Spinal cord (tissue), 10 donors: Measurements from ENCODE around the gene SEMA3G. TPM values are rescaled to one million over a fixed set of nuclear protein-coding genes. Genes with fewer than 3 reads are reported as not detected.
A peak's percentile ranks its signal among the peaks of the same experiment; 100 is the strongest.

Experiments used
- DNase-seq, 6 donors: peaks; one replicate each; pipeline versions ENCODE4 v3.0.0 to v3.0.0-alpha.2; 2013 to 2015; ENCODE audit warnings: low spot score in 6 of 6, low read depth in 4 of 6
- H3K27ac ChIP-seq: one replicate; pipeline ENCODE4 v1.5.1; 2013; ENCODE audit warnings: low read depth, low read length, control low read depth
- H3K27me3 ChIP-seq: one replicate; pipeline ENCODE4 v1.6.1; 2013; ENCODE audit warnings: low read length; ENCODE audit not compliant: control insufficient read depth, insufficient read depth
- H3K36me3 ChIP-seq: one replicate; pipeline ENCODE4 v1.6.1; 2013; ENCODE audit warnings: low read length; ENCODE audit not compliant: control insufficient read depth, insufficient read depth
- H3K4me1 ChIP-seq: one replicate; pipeline ENCODE4 v1.6.1; 2013; ENCODE audit warnings: low read length; ENCODE audit not compliant: control insufficient read depth, insufficient read depth
- H3K4me3 ChIP-seq: one replicate; pipeline ENCODE4 v1.5.1; 2013; ENCODE audit warnings: low read depth, low read length, control low read depth
- H3K9me3 ChIP-seq: one replicate; pipeline ENCODE4 v1.6.1; 2013; ENCODE audit warnings: low read length; ENCODE audit not compliant: control insufficient read depth, insufficient read depth
- WGBS: methylation state at CpG from one replicate; pipeline ENCODE4 v1.1.5; 2013; ENCODE audit warnings: missing lambda C conversion rate; ENCODE audit not compliant: insufficient coverage; 5-methylcytosine and 5-hydroxymethylcytosine counted together
- polyA plus RNA-seq, 2 donors: library from polyadenylated mRNA; unstranded; fragments of 120-200 nt; gene quantifications; one replicate each; pipeline ENCODE4 v1.2.1, GENCODE V29; 2013; ENCODE audit not compliant: insufficient read length in 2 of 2
- total RNA-seq, 2 donors: library from RNA; depleted of rRNA in 1 of 2; stranded (reverse); fragments of 120-200 nt in 1 of 2; fragments of >200 nt in 1 of 2; gene quantifications; one replicate each; pipeline versions ENCODE4 v1.2.3 to v1.2.4, GENCODE V29; 2013 to 2014
- donor health status: healthy.

The SEMA3G gene
- total and polyA plus RNA-seq, 4 donors = 6.3 to 26.6 (median 18.9) TPM

DNA sequence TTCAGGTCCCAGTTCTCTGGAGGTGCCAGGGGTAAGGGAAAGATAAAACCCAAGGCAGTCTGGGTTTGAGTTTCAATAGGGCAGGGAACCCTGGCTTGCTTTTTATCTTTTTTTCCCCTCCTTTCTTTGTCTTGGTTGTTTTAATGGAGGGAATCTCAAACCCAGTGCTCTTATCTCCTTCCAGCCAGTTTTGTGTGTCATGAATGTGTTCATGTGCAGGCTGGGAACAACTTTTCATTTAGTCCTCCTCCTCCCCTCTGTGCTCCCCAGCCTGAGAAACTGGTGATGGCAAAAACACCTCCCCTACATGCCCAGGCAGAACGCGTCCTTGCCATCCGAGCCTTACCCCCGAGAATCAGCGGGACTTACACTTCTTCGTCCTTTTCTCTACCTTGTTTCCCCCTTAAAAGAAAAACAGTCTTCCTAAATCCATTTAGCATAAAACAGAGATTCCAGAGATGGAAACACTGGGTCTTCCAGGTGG lies 10.9 kb downstream of the SEMA3G start:
- H3K36me3 ChIP-seq = peaks cover 2% of the 10 kb centered on the region
- H3K27me3 ChIP-seq = no peaks in the 10 kb centered on the region
- H3K9me3 ChIP-seq = no peaks in the 10 kb centered on the region
- peak in 1 of 6 donors; percentile 6 for DNase-seq
- no peak overlapping the region for H3K4me3 ChIP-seq
- peaks cover 48% of the 10 kb centered on the region for H3K4me1 ChIP-seq
- H3K27ac ChIP-seq = no peak overlapping the region
- WGBS = 83% methylated on average over 6 of the region's 6 CpGs

DNA sequence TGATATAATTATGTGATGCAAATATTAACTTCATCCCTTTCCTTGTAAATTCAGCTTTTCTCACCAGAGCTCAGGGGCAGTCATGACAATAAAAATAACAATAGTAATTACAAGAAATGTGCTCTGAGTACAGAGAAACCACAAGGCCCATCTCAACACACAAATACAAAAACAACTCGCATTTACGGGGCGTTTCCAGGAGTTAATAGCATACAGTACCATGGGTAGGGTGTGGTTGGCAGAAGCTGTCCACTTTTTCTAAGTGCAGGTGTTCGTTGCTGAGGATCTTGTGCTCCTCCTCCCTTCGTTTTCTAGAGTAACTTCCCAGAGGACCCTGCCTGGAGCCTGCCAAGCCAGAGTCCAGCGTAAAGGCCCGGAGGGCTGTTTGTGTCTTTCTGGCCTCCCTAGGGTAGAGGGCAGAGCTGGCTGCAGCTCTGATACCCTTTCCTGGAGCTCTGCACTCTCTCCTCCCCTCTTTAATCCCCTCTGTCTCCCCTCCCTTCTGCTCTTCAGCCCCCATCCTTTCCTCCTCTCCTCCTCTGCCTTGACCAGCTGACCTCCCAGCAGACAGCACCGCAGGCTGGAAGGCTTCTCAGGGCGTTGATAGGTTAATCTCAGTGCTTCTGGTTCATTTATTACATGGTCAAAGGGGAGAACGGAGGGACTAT lies 11.4 kb downstream of the SEMA3G start:
- H3K9me3 ChIP-seq = no peaks in the 10 kb centered on the region
- H3K4me3 ChIP-seq = no peak overlapping the region
- WGBS = 55% methylated on average over 6 of the region's 10 CpGs
- DNase-seq = peak in 1 of 6 donors; percentile 68
- peak overlapping the region; percentile 36 for H3K27ac ChIP-seq
- no peaks in the 10 kb centered on the region for H3K27me3 ChIP-seq
- peaks cover 48% of the 10 kb centered on the region for H3K4me1 ChIP-seq
- peaks cover 2% of the 10 kb centered on the region for H3K36me3 ChIP-seq

DNA sequence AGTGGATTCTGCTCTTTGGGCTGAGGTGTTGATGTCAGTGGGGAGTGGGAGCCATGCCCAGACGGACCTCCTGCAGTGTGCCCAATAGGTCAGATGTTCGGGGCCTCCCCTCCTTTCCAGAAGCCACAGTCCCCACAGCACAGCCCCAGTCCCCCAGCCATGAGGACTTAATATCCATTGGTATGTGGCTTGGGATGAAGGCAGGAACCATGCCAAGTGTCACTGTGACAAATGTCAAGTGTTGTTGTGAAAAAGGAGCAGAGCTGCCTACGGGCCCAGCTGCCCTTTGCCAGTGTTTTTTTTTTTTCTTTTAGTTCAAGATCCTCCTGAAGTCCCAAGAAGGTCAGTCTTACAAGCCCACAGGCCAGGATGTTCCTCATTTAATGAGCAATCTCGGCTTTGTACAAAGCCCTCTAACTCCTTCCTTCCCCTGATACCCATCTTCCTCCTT lies 12.2 kb downstream of the SEMA3G start:
- Histone ChIP-seq H3K4me1 (peaks cover 48% of the 10 kb centered on the region), H3K4me3 (no peak overlapping the region), H3K27me3 (no peaks in the 10 kb centered on the region), H3K27ac (peak overlapping the region; percentile 36), H3K36me3 (no peaks in the 10 kb centered on the region), H3K9me3 (no peaks in the 10 kb centered on the region)
- WGBS = 50% methylated on average over 1 of the region's 4 CpGs
- DNase-seq = peak in 1 of 6 donors; percentile 52

DNA sequence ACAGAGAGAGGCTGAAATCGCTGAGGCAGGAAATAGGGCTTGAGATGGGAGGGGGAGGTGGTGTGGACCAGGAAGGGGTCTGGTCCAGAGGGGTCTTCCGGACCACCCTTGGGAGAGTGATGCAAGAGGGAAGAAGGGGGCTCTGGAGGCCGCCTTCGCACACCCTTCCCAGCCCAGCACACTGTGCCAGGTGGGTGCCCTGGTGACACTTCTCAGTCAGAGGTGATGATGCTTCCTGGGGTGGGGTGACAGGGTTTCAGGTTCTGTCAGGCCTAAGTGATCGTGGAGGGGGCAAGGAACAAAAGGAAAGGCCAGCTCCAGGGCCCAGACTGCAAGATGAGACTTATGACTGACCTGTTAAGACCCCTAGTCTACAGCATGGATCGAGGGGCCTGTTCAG lies 12.7 kb downstream of the SEMA3G start:
- Histone ChIP-seq H3K27ac (peak overlapping the region; percentile 13), H3K4me1 (peaks cover 45% of the 10 kb centered on the region), H3K9me3 (no peaks in the 10 kb centered on the region), H3K27me3 (no peaks in the 10 kb centered on the region), H3K36me3 (no peaks in the 10 kb centered on the region), H3K4me3 (no peak overlapping the region)
- WGBS = 81% methylated on average over 6 of the region's 6 CpGs
- DNase-seq = no peak

DNA sequence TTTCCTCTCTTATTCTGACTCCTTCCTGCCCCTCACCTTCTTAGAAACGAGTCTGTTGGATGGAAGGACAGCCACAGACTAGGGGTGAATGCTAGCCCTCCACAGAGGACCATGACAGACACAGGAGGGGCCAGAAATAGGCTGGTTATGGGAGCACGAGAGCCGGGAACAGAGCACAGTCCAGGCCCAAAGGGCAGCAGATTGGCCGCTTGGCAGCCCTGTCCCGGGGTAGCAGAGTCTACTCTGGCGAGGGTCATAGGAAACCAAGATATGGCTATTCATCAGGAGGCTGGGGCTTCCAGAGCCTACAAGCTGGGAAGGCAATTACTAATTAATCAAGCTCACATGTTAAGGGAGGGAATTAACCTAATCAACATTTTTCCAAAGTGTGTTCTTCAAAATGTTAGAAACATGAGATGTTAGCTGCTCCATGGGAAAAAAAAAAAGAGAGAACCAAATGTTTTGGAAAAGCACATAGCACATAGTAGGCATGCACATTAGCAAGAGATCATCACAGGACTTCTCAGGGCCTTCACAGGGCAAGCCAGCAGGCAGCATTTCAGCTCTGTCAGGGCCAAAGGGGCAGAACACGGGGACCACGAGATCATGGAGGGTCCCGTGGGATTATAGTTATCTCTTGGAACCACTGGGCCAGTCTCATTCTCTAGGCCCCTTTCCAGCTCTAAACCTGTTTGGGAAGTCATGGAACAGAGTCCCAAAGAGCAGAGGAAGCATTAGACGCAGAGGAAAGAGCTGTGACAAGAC lies 13.3 kb downstream of the SEMA3G start:
- DNase-seq = no peak
- no peak overlapping the region for H3K4me3 ChIP-seq
- 85% methylated on average over 10 of the region's 10 CpGs for WGBS
- no peaks in the 10 kb centered on the region for H3K27me3 ChIP-seq
- no peaks in the 10 kb centered on the region for H3K9me3 ChIP-seq
- H3K4me1 ChIP-seq = peaks cover 41% of the 10 kb centered on the region
- H3K27ac ChIP-seq = no peak overlapping the region
- no peaks in the 10 kb centered on the region for H3K36me3 ChIP-seq

DNA sequence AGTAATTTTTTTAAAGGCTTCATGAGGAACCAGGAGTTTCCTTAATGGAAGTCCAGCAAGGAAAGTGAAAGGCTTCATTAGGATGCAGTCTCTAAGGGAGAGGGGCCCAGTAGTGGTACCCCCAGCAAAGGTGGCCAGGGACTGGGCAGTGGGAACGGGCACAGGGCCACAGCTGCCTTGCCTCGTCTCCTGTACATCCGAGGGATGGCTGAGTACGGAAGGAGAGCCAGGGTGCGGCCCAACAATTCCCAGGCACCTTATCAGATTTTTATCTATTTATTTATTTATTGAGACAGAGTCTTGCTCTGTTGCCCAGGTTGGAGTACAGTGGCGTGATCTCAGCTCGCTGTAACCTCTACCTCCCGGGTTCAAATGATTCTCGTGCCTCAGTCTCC lies 14.5 kb downstream of the SEMA3G start:
- Histone ChIP-seq H3K36me3 (no peaks in the 10 kb centered on the region), H3K27me3 (no peaks in the 10 kb centered on the region), H3K27ac (no peak overlapping the region), H3K4me3 (no peak overlapping the region), H3K9me3 (no peaks in the 10 kb centered on the region), H3K4me1 (peaks cover 39% of the 10 kb centered on the region)
- no peak for DNase-seq
- WGBS = 100% methylated on average over 4 of the region's 9 CpGs

DNA sequence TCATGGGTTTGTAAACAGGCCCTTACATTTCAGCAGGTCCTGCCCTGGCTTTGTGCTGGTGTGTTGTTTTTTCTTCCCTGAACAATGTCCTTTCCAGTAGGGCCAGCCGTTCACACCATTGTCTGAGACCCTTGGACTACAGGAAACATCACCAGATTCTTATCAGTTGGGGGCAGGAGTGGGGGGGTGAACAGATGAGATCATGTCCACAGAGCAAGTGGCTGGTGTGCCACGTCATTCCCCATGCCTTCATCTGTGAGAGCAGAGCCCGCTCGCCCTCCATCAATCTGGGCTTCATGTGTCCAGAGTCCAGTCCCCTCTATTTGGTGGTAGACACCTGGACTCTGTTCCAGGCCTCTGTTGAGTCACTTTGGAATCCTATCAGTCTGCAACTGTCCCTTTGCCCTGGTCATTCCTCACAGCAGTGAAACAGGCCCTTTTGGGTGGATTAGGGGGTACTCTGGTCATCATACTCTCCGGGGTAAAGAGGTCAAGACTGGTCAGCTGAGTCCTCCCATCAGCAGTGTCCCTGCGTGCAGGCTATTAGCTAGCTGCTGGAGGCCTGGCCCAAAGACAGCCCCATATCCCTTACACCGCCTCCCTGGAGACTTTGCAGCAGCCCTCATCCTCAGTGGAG lies 15.0 kb downstream of the SEMA3G start:
- peaks cover 36% of the 10 kb centered on the region for H3K4me1 ChIP-seq
- no peak overlapping the region for H3K27ac ChIP-seq
- 64% methylated on average over 5 of the region's 7 CpGs for WGBS
- H3K27me3 ChIP-seq = no peaks in the 10 kb centered on the region
- H3K4me3 ChIP-seq = no peak overlapping the region
- no peaks in the 10 kb centered on the region for H3K9me3 ChIP-seq
- no peak for DNase-seq
- H3K36me3 ChIP-seq = no peaks in the 10 kb centered on the region

DNA sequence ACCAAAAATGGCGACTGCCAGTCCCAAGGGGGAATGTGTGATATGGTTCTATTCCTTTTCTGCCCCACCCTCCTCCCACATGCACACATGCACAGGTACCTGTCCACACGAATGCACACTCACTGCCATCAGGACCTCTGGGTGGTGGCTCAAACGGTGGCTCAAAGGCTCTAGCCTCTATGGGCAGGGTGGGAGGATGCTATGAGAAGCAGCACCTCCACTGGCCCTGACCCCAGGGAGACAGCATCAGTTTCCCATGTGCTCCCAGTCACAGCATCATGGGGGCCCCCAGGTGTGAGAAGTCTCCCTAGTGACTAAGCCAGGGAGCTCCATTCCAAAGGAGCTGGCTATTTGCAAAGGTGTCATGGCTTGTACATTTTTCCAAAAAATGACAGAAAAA lies 15.9 kb downstream of the SEMA3G start:
- Histone ChIP-seq H3K36me3 (no peaks in the 10 kb centered on the region), H3K9me3 (no peaks in the 10 kb centered on the region), H3K4me1 (peaks cover 30% of the 10 kb centered on the region), H3K27me3 (no peaks in the 10 kb centered on the region), H3K27ac (no peak overlapping the region), H3K4me3 (no peak overlapping the region)
- WGBS = 40% methylated on average over 1 of the region's 3 CpGs
- DNase-seq = no peak

DNA sequence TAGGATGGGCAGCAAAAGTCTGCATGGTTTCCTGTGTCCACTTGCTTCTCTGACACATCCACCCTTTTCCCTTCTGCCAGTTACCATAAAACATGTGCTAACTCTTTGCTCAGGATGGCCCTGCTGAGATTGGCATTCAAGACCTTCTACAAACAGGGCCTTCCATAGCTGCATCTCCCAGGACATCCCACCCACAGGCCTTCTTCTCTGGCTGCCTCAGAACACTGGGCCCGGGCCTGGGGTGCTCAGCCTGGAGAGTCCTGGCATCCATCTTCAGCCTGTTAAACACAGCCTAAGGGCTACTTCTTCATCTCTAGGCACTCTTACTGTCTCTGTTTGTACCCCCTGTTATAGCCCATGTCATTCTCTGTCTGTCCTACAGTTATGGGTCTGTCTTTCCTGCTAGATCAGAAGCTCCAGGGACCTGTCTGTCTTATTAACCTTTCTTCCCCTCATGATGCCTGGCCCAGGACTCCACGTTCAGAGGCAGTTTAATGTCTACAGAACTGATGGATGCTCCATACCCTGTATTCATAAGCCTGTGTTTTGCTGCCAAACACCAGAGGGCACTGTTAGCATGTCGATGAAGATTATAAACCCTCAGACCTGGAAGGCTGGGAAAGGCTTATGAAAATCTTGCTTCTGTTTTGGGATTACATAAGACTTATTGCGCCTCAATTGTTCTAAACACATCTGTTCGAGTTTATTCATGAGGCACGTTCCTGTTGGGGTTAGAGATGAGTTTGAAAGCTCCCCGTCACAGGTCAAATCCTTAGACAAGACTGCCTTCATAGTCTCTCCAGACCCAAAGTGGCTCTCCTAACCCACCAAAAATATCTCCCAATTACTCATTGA lies 16.5 kb downstream of the SEMA3G start:
- H3K27ac ChIP-seq = no peak overlapping the region
- no peaks in the 10 kb centered on the region for H3K27me3 ChIP-seq
- no peak overlapping the region for H3K4me3 ChIP-seq
- no peaks in the 10 kb centered on the region for H3K9me3 ChIP-seq
- H3K4me1 ChIP-seq = peaks cover 24% of the 10 kb centered on the region
- WGBS = 28% methylated on average over 2 of the region's 7 CpGs
- peak; percentile 35 to 94 (median 54) for DNase-seq
- no peaks in the 10 kb centered on the region for H3K36me3 ChIP-seq
